Measurements from ENCODE around the gene MEX3C.

Gene MEX3C

DNA sequence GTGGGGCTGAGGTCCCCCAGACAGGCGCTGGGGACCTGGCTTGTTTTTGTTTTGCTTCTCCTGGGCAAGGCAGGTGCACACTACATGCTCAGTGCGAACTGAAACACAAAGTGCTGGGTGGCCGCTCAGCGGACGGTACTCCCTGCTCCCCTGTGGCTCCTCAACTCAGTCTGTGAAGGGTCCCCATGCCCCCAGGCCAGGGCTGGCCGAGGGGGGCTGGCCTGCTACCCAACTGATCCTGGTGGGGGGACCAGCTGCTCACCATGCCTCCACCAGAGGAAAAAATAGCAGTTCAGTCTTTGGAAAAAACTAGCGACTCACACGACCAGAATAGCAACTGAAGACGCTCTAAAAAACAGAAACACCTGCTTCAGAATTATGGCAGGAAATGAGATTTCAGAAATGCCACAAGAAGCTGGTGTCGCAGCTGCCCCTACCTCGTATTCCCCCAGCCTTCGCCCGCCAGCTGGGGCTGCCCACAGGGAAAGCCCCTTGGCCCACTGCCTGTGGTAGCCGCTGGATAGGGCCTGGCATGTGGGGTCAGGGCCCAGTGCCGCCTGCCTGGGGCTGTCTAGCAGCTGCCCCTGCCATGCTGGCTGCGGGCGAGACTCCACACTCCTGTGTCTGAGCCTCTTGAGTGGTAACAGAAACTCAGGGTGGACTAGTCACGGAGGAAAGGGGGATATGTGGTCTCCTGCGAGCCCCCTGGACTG is 43.7 kb downstream of the MEX3C start:
- DNase-seq (ENCODE audit: low read depth), result no peak

DNA sequence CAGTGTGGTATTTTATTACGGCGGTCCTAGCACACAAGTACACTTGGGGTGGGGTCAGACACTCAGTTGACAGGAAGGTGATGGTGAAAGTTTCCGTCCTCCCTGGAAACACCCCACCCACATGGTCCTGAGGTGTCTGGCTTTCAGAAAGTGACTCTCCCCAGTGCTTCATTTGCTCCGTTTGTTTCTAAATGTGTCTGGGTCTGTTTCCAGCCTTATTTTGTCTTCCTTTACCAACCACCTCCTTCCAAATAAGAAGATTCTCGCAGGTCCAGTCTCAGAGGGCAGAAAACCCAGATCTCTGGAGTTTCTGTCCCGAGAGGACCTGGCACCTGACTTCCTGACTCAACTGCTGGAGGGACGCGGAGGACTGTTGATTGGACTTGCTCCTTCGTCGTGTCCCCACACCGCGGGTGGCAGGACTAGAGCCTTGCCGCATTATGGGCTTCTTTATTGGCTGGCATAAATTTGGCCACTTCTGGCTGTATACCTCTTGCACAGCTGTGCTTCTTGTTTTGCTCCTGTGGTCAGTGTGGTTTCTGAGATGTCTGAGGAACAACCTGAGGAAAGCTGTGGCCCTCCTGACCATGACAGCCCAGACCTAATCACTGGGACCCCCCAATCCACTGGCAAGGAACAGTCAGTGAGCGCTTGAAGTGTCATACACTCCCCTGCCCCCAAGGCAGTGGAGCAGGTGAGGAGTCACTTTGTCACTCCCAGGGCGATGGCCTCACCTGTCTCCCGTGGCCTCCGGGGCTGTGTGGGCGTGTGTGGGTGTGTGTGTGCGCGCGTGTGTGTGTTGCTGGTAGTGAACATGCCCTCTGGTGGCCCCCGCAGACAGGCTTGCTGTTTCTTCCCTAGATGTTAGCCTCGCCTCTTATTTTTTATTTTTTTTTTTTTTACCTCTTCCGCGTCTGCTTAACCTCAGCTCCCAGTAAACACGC is 45.6 kb downstream of the MEX3C start:
- no peak for DNase-seq (ENCODE audit: low read depth)

DNA sequence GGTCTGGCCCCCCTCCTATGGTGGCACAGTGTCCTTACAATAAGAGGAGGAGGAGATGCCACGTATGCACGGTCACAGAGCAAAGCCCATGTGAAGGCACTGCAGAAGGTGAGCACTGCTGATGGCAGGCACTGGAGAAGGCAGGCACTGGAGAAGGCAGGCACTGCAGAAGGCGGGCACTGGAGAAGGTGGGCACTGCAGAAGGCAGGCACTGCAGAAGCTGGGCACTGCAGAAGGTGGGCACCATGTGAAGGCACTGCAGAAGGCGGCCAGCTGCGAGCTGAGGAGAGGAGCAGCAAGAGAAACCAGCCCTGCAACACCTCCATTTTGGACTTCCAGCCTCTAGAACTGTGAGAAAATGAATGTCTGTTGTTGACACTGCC is 46.3 kb downstream of the MEX3C start:
- DNase-seq (ENCODE audit: low read depth), result no peak

GRCh38 chr18:51150113-51150700 is 47.3 kb downstream of the MEX3C start:
- DNase-seq (ENCODE audit: low read depth), result peak; percentile 40

GRCh38 chr18:51149670-51150069 is 47.8 kb downstream of the MEX3C start:
- no peak for DNase-seq (ENCODE audit: low read depth)

GRCh38 chr18:51146909-51147308 is 50.6 kb downstream of the MEX3C start:
- no peak for DNase-seq (ENCODE audit: low read depth)

DNA sequence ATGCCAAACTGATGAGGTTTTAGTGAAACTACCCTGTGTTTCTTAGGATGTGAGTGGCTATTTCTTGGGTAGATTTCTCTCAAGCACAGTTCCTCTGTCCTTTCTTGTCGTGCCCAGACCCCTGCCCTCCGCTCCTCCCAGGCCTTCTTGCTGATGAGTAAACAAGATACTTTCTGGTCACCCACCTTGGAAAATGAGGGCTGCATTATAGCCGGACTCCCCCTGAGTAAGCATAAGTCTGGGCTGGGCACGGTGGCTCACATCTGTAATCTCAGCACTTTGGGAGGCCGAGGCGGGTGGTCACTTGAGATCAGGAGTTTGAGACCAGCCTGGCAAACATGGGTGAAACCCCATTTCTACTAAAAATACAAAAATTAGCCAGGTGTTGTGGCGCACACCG is 58.5 kb downstream of the MEX3C start:
- no peak for DNase-seq (ENCODE audit: low read depth)

GRCh38 chr18:51137891-51138290 is 59.6 kb downstream of the MEX3C start:
- DNase-seq (ENCODE audit: low read depth), result no peak

- peak; percentile 77 for DNase-seq (ENCODE audit: low read depth)
These were observed 60.3 kb downstream of the MEX3C start for GRCh38 chr18:51137026-51137729.

GRCh38 chr18:51135795-51136194 is 61.7 kb downstream of the MEX3C start:
- no peak for DNase-seq (ENCODE audit: low read depth)

- DNase-seq (ENCODE audit: low read depth), result peak; percentile 86
These were observed 62.1 kb downstream of the MEX3C start for GRCh38 chr18:51135364-51135763.

DNA sequence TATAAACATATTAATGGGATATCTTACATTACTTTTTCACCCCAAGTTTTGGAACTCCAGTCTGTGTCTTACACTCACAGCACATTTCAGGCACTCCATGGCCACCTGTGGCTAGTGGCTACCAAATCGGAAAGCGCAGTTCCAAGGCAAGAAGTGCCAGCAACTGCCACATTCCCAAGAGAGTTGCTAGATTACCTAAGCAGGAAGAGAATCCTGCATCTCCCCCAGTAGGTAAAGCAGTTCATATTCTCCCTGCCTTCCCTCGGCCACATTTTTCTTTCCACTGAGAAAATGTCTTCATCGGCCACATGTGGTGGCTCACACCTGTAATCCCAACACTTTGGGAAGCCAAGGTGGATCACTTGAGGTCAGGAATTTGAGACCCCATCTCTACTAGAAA is 62.8 kb downstream of the MEX3C start:
- no peak for DNase-seq (ENCODE audit: low read depth)

- DNase-seq (ENCODE audit: low read depth), result no peak
These were observed 63.8 kb downstream of the MEX3C start for GRCh38 chr18:51133580-51134160.

DNA sequence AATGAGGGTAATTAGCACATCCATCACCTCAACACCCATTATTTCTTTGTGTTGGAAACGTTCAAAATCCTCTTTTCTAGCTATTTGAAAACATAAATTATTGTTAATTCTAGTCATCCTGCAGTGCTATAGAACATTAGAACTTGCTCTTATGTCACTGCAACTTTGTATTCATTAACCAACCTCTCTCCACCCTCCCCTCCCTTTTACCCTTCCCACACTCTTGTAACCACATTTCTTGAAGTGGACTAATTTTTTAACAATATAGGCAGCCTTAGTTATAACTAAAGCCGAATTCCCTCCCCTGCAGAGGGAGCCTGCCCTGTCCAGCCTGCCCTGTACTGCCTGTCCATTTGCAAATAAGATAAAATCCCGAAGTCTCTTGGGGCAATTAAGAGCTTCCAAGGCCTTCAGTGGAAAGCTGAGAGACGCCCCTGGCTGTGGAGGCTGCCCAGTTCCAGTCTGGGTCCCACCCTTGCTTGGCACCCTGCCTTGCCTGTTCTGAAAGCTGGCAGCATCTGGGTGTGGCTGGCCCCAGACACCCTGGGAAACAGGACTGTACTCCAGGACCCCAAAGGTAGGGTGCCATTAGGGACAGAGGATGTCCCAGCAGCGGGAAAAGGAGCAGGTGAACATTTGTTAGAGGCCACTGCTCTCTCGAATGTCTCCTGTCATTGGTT is 65.1 kb downstream of the MEX3C start:
- no peak for DNase-seq (ENCODE audit: low read depth)

GRCh38 chr18:51128533-51128932 is 68.9 kb downstream of the MEX3C start:
- DNase-seq (ENCODE audit: low read depth), result peak; percentile 42

- no peak for DNase-seq (ENCODE audit: low read depth)
These were observed 69.8 kb downstream of the MEX3C start for GRCh38 chr18:51127664-51128063.

- no peak for DNase-seq (ENCODE audit: low read depth)
These were observed 71.5 kb downstream of the MEX3C start for GRCh38 chr18:51125976-51126375.
